DMS153 (cell line): Measurements from ENCODE around the gene GHRL.

Experiments
- DNase-seq: peaks from one replicate; lab custom pipeline; 2025; lab: John Stamatoyannopoulos, UW

Gene GHRL, protein sequence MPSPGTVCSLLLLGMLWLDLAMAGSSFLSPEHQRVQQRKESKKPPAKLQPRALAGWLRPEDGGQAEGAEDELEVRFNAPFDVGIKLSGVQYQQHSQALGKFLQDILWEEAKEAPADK

DNA sequence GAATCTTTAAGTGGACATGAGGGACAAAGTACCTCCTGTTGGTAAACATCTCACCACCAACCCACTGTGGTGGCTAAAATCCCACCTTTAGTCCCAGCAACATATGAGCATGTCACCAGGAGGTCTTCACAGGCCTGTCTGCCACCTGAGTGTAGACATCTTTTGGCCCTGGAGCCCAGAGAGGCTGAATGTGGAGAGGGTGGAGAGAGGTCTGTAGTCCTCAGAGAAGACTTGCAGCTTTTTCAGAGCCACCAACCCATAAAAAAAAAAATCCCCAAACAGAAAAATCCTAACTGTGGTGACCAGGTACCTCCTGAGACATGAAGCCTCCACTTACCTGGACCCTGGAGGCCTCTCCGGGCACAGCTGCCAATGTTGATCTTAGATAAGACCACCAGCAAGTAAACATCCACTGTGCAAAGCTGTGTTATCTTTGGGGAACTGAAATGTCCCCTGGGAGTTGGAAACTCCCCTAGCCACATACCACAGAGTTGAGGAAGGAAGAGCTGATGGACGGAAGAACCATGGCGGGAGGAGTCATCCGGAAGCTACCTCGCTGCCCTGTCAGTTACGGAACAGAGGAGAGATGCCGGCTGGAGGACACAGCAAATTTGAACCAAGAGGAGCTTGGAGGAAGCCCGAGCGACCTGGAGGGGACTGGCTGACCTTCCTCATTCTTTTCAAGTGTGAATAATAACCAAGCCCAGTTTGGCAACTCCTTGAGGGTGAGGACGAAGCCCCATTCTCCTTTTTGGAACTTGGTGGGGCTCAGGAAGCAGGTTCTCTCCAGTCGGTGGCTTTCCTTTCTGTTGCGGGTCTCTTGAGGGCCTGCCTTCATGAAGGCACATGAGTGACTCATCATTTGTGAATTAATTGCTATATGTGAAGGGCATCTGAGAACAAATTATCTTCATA, at the start of gene GHRL:
Gene GHRL (minus strand): TSS at position 443 of the 915 bp plus-strand sequence. CDS start 2,767 bp downstream, outside the sequence.
- no peak for DNase-seq

DNA sequence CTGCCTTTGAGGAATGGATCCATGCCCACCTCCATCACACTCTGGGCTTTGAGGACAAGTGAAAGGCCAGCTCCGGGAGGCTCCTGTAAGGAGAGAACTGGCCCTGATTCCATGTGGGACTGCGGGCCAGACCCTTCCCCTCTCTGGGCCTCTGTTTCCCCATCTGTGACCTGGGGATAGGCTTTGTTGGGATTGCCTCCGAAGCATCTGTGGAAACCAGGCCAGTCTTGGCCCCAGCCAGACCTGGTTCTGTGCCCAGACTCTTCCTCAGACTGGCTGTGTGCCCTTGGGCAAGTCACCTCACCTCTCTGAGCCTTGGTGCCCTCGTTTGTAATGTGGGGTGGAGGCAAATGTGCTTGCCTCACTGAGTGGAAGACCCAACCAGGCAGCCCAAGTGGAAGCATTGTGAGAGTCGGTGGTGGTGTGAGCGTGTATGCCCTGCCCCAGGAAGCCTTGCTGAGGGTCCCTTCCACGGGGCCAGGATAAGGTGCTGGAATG, 49.2 kb upstream of the GHRL start:
- DNase-seq, result no peak

DNA sequence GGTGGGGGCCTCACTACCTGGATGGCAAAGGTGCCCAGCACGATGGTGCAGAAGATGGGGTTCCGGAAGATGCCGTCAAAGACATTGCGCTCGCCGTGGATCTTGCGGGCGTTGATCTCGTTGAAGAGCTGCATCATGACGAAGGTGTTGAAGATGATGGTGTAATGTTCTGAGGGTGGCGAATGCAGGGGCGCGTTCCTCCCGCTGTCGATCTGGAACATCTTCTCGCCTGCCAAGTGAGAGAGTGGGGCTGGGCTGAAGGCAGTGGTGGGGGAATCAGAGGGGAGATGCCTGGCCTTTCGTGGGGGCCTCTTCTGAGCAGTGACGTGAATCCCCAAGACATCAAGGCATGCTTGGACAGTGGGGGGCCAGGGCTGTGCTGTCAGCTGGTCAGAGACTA, 47.7 kb upstream of the GHRL start:
- DNase-seq, result no peak

DNA sequence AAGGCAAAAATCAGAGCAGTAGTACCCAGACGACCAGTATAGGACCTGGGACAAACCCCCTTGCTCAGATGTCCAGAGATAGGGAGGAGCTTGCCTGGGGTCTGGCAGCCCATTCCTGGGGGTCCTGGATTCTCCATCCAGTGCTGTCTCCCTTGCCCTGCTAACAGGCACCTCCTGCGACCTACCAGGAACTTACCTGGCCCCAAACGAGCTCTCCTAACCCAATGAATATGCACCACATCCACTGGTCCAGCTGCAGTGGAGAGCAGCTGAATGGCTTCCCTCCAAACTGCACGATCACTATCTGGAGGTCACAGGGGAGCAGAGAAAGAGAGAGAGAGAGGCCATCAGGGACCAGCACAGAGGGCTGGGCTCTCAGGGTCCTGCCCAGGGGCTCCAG, 47.3 kb upstream of the GHRL start:
- no peak for DNase-seq

DNA sequence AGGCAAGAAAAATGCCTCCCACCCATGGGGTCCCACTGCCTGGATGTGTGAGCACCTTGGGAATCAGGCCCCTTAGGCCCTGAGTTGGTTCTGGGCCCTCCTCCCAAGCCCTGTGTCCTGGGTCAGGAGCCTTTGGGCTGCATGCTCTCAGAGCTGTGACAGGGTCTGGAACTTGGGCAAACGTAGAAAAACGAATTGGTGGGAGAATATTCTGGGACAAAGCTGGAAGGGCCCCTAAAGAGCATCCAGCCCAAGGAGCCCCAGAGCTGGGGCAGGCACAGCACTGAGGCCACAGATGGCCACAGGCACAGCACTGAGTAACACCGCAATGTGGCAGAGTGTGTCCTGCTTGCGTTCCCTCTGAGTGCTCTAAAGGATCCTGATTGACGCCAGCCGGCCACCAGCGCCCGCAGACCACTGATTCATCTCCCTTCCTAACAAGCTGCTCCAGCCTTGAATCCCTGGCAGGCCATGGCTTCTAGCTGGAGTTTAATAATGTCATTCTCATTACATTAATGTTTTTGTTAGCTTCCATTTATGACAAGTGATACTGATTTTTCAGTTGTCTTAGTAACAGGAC, 46.7 kb upstream of the GHRL start:
- no peak for DNase-seq

DNA sequence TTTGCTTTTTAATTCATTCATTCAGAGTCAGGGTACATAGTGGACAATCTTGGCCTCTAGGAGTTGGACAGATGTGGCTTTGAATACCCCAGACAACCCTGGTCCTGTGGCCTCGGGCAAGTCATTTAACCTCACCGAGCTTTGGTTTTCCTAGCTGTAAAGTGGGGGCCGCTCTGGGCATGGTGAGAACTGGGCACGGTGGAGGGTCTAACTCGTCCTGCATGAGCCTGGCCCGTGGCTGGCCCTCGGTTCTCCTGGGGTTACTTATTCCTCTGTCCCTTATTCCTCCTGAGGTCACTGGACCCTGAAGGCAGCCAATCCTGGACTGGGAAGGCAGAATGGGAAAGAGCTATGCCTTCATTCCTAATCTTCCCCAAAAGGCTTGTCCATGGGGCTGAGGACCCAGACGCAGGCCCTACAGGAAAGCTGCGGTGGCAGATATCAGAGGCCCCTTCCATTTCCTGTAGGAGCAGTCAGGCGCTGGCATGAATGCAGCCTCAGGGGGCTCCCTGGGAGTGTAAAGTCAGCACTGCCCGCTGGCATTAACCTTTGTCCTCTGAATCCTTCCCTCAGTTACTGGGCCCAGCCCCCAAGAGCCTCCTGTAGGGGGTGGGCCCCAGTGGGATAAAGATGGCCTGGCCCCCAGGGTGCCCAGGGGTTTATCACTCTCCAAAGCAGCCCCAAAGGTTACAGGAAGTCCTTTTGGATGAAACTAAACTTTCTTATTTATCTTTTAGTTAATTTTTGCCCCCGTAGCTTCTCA, 46.0 kb upstream of the GHRL start:
- DNase-seq, result no peak

DNA sequence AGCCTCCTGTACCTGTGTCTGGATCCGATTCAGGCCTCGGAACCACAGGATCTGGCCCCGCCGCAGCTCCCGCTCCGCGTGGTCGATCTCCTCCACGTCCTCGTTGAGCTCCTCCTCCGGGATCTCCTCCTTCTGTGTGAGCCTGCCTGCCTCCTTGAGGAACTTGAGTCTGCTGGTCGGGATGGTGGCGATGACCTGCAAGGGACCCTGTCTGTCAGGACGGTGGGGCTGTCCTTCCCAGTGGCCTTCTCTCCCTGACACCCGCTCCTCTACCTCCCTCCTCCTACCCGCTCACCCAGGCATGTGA, 45.4 kb upstream of the GHRL start:
- DNase-seq, result no peak

DNA sequence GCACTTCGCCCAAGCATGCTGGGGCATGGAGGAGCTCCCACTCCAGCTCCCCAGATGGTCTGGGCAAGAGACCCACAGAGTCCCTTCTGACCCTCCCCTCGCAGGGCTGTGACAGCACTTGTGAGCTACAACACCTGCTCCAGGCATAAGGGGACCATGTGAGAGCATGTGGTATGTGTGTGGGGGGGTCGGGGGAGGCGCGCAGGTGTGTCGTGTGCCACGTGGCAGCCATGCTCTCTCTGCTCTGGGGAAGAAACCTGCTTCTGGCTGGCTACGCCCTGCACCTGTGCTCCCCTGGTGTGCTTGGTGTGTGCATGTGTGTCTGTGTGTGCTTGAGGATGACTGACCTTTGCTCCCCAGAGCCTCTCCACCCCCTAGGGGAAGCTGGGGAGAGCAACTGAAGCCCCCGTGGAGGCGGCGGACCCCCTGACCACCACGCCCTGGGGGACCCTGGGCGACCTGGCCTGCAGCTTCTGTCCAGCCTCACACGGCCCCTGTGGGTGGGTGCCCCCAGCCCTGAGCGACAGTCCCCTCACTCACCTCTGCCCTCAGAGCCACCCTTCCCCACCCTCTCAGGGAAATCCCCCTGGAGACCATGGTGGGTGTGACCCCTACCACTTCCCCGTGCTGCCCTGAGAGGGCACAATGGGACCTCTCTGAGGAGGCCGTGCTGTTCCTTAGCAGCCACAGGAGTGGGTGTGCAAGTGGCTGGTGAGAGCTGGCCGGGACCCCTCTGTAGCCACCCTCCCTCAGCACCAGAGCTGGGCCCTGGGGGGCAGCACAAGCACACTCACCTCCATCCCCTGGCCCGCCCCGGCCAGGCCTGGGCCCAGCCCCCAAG, 44.8 kb upstream of the GHRL start:
- DNase-seq, result no peak

DNA sequence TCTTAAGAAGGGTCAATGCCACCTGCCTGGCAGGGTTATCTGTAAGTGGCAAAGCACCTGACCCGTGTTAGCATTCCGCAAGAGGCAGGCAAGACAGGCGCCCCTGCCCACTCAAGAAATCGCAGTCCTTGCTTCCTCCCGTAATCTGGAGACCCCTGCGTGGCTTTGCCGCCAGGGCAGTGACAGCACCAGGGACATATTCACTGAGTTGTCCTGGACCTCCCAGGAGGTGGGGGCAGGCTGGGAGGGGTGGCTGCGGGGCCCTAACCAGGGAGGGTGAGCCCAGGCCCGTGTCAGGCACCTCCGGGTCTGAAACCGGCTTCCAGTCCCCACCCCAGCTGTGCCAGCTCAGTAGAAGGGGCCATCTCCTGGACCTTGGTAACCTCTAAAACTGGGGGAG, 44.0 kb upstream of the GHRL start:
- no peak for DNase-seq

DNA sequence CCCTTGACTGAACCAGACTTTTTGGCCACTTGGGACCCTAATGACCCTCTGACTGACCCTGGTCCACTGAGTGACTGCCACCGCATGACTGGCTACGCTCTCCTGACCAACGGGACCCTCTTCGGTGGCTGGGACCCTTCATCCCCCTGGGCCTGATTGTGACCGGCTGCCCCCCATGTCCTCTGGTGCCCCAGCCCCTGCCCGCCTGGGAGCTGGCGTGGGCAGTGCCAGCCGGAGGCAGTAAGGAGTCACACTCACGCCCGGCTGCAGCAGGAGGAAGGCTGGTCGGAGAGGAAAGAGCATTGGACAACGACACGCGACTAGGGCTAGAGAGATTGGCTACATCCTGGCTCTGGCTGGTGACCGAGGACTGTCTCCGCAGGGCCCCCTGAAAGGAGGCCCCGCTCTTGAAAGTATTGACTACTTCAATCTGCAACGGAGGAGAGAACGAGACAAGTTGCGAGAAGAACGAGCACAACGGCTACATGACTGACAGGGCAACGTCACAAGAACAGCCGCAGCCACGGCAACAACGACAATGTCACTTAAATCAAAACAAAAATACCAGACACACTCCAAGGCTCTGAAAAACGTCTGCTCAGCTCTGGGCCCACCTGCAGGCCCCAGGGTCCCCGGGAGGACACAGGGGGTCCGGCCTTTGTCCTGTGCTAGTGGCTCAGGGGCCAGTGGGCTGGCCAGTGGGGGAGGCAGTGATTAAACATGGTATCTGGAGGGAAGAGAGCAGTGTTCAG, 43.3 kb upstream of the GHRL start:
- no peak for DNase-seq

DNA sequence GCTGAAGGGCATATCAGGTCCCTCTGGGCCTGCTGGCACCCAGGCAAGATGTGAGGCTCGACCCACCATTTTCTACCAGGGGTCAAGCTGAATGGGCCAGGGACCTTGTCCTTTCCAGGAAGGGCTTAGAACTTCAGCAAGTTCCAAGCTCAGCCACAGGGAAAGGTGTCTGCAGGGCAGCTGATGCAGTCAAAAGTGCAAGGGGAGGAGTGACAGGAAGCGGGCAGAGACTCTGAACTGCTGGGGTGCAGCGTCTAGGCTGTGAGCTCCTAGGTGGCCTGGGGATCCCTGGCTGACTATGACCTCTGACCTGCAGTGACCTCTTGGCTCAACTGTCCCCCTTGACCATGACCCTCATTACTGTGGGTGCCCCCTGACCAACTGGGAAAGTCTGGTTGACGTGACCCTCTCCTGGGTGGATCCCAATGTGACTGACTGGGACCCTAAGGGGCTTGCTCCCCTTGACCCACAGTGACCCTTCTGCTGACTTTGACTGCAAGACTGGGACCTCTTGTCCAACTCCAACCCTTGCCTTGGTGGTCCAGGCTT, 42.5 kb upstream of the GHRL start:
- DNase-seq, result no peak

DNA sequence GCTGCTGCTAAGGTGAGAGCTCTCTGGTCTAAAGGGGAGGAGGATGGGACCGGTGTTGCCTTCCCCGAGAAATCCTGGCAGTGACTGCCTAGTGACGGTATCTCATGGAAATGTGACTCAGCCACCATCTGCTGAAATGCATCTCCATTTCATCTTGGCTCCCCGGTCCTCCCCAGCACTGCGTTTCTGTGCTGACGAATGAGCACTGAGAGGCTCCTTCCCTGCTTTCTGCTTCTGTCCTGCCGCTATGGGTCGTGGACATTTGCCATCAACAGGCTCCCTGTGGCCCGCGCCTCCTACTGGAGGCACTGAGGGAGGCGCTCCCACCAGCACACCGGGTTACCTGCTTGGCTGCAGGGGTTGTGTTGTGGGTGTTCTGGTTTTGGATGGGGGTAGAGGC, 41.7 kb upstream of the GHRL start:
- no peak for DNase-seq

DNA sequence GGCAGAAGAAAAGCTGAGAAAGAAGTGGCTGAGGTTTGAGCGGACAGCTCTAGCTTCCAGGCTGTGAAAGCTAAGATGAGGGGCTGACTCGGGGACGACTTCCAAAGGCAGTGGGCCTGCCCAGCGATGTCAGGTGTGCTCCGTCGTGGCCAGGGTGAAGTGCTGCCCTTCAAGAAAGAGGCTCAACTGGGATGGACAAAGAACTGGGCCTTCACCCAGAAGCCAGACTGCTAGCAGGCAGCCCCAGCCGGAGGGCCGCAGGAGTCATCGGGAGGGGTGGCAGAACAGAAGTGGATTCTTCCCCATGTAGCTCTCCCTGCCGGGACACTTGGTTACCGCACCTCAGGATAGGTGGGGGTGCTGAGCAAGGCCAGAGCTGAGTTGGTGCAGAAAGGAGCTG, 41.3 kb upstream of the GHRL start:
- DNase-seq, result no peak

DNA sequence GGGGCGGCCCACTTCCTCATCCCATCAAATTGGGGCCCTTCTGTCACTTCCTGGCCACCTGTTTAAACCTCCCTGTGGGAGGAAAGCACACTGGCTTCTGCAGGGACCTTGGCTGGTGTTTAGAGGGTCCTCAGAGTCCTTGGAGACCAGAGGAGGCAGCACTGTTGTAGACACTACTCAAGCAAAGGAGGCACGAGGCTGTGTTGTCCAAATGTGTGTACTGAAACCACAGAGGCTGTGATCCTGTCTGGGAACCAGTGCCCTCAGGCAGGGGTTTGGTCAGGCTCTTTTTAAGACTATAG, 40.6 kb upstream of the GHRL start:
- no peak for DNase-seq

DNA sequence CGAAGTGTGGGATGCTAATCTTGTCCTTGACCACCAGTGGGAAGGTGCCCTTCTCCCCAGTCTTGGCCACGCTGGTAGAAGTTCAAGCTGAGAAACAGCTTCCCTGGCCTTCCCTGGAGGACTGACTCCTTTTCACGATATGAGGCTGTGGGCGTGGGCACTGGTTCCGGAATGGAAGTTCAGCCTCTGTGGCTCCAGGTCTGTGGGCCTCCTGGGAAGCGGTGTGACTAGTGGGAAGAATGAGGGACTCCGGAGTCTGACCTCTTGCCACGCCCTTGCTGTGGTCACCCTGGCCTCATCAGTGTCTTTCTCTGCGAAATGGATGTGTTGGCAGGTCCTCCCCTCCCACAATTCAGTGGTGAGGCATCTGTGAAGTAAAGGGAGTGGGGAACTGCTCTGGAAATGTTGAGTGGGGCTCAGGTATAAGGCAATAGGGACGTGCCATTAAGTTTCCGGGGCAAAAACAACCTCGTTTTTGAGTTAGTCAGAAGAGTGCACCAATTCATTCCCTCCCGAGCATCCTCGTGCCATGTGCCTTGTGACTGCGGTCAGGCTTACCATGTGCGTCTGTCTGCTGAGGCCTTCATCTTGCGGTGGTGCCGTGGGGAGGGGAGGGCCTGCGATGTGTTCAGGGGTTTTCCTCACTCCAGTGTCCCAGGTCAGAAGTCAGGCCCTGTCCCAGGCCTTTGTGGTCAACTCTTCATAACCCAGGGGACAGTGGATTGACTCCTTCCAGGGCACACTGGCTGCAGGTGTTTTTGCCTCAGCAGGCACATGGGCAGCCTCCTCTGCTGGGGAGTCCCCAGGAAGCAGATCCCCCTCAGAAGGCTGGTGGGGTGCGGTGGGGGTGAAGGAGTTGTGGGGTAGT, 40.0 kb upstream of the GHRL start:
- DNase-seq, result no peak

DNA sequence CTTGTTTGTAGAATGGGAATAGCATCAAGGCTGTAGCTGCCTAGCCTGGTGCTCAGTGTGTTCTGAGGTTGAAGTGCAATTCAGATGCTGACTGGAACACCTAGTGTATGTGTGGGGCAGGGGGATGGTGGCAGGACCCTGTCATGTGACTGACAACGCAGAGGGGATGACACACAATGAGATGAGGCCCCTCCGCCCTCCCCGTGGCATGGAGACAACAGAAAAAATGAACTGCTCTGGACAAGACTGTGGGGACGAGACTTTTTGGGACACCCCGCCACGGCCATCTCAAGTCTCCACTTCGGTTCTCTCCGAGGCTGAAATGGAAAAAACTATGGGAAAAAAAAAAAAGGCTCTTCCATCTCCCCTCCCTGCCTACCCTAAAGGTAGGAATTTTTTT, 38.6 kb upstream of the GHRL start:
- DNase-seq, result no peak

DNA sequence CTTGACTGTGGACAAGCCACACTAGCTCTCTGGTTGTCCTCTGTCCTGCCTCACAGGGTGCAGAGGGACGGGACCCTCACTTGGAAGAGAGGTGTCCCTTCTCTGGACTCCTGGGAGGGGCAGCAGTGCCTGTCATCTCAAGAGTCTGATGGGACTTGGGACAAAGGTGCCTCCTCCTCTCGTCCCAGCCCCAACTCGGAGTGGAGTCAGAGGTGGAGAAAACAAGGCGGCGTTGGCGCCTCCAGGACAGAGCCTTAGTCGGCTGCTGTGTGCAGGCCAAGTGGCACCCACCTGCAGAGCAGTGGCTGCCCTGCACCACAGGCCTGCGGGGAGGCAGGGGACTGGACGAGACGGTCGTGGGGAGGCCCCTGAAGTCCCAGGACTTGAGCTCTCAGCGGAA, 37.6 kb upstream of the GHRL start:
- DNase-seq, result no peak

DNA sequence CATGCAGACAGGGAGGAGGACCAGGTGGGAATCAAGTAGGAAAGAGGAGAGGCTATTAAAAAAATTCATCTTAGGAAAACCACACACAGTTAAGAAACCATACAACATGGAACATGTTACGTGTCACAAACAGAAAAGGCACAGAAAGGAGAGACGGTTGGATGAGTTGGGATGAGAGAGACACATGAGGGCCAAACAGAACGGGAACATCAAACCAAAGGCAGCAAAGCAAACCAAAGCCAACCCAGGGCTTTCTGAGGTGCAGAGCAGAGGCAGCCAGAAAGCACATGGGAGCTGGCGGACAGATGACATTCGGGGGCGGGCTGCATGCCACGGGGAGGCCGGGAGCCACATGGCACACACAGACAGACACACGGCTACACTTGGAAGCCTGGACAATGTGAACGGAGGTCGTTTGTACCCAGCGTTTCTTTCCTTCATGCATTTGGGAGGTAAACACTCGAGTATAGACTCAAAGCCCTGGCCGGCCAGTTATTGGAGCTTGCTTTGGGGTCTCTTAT, 36.8 kb upstream of the GHRL start:
- DNase-seq, result no peak

DNA sequence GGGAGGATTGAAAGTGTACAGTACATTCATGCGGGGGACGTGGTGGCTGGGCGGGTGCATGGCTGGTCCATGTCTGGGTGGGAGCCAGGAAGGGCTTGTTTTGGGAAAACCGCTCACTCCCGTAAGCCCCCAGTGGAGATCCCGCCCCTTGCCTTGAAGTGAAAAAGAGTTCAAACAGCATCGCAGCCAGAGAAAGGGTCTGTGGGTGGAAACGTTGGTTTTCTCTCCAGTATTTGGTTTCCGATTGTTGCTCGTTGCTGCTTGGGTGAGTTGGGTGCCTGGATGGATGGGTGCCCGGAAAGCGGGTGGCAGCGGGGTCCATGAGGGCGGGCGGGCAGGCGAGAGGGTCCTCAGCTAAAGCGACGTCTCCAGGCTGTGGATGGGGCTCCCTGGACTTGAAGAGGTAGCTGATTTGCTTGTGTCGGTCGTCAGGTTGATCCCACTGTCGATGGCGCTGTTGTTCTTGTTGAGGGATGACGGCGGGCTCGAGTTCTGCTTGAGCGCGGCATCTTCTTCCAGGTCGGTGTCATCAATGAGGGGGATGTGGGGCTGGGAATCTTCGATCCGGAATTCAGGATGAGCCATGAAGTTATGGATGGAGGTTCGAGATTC, 35.8 kb upstream of the GHRL start:
- no peak for DNase-seq
